Measurements from ENCODE around the gene PTGDS. TPM values are rescaled to one million over a fixed set of nuclear protein-coding genes. Genes with fewer than 3 reads are reported as not detected.

PTGDS gene
- total and polyA plus RNA-seq, 2 donors (not counting 1 experiment from before 2014, with no cell fraction given) = 0.13 TPM; not detected in 1

DNA sequence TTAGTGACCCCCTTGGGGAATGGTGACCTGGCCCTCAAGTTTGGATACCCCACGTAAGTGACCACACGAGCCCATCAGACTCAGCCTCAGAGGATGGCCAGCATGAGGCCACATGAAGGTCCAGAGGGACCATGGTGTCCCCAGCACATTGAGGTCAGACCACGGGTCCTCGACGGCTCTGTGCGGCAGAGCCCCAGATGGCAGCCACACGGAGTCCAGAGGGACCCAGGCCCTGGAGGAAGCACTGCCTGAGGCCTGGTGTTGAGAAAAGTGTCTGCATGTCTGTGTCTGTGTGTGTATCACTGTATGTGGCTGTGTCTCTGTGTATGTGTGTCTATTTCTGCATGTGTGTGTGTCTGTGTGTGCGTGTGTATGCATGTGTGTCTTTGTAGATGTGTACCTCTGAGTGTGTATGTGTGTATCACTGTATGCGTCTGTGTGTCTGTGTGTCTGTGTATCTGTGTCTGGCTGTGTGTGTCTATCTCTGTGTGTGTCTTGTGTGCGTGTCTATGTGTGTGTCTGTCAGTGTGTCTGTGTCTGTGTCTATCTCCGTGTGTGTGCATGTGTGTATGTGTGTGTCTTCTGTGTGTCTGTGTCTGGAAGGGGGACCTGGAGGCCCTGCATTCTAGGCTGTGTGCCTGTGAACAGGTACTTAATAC is 6.5 kb downstream of the PTGDS start:
- no peak for TF ChIP-seq EZH2 (IDR thresholded peaks at IDR 0.05; ENCODE audit: borderline replicate concordance, insufficient read depth, low read depth, low read length, poor library complexity, severe bottlenecking)
- TF ChIP-seq, protein P1, sequence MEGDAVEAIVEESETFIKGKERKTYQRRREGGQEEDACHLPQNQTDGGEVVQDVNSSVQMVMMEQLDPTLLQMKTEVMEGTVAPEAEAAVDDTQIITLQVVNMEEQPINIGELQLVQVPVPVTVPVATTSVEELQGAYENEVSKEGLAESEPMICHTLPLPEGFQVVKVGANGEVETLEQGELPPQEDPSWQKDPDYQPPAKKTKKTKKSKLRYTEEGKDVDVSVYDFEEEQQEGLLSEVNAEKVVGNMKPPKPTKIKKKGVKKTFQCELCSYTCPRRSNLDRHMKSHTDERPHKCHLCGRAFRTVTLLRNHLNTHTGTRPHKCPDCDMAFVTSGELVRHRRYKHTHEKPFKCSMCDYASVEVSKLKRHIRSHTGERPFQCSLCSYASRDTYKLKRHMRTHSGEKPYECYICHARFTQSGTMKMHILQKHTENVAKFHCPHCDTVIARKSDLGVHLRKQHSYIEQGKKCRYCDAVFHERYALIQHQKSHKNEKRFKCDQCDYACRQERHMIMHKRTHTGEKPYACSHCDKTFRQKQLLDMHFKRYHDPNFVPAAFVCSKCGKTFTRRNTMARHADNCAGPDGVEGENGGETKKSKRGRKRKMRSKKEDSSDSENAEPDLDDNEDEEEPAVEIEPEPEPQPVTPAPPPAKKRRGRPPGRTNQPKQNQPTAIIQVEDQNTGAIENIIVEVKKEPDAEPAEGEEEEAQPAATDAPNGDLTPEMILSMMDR (IDR thresholded peaks at IDR 0.05) = no peak
- no peak overlapping the region for H3K27ac Mint-ChIP-seq
- CTCF ChIA-PET = no interaction called here

DNA sequence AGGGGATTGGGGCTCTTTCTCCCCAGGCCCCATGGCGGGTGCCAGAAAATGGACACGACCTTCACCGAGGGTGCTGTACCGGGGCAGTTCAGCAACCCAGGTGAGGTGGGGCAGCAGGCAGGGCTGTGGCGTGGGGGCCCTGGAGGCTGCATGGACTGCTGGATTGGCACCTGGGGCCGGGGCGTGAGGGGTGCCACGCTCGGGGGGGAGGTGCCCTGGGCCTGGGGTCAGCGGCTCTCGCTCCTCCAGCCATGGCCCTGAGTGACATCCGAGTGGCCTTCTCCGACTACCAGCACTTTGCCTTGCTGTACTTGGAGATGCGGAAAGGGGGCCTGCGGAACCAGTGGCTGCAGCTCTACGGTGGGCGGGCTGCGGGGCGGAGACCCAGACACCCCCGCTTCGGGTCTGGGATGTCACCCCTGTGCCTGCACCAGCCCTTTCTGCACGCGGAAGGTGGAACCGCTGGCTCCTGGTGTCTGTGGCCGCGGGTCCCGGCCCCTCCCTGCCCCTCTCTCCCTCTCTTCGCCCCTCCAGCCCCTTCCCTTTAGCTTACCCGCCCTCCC is 7.2 kb downstream of the PTGDS start:
- Histone ChIP-seq H3K9me3 (ENCODE audit: control extremely low read depth in 1 of 3, control insufficient read depth in 2 of 3, insufficient read depth in 1 of 3, low read length in 2 of 3) (peaks cover 0 to 2% (median 0%) of the 10 kb centered on the region in 3 donors), H3K27me3 (replicated peaks in 1 of 4; ENCODE audit: control extremely low read depth in 1 of 4, control insufficient read depth in 3 of 4, insufficient read depth in 4 of 4, low read length in 3 of 4) (peaks cover 0 to 64% (median 14%) of the 10 kb centered on the region in 4 experiments), H3K9ac (ENCODE audit: low read length) (no peak overlapping the region), H3K4me1 (ENCODE audit: control insufficient read depth in 2 of 2, insufficient read depth in 2 of 2, low read length in 2 of 2) (peaks cover 9 to 12% of the 10 kb centered on the region in 2 donors), H3K4me3 (ENCODE audit: control extremely low read depth in 1 of 5, extremely low read depth in 1 of 5, insufficient read depth in 1 of 5, low read depth in 2 of 5, low read length in 4 of 5) (no peak overlapping the region), H2AFZ (ENCODE audit: insufficient read depth, low read depth, low read length, poor library complexity, severe bottlenecking) (no peak overlapping the region), H3K4me2 (replicated peaks; ENCODE audit: low read depth, low read length, poor library complexity, severe bottlenecking) (peak overlapping the region; percentile 37), H3K79me2 (ENCODE audit: control insufficient read depth, insufficient read depth, low read length) (no peaks in the 10 kb centered on the region), H3K36me3 (replicated peaks in 1 of 2; ENCODE audit: control extremely low read depth in 1 of 2, control insufficient read depth in 1 of 2, extremely low read depth in 1 of 2, insufficient read depth in 2 of 2, low read length in 1 of 2) (no peaks in the 10 kb centered on the region), H4K20me1 (ENCODE audit: control insufficient read depth, insufficient read depth, low read length, poor library complexity, severe bottlenecking) (no peaks in the 10 kb centered on the region), H3K27ac (ENCODE audit: low read length in 2 of 2) (no peak overlapping the region)
- H3K9me3 Mint-ChIP-seq (ENCODE audit: insufficient read depth) = no peaks in the 10 kb centered on the region
- peaks cover 6% of the 10 kb centered on the region for H3K4me1 Mint-ChIP-seq
- H3K27me3 Mint-ChIP-seq = peaks cover 26% of the 10 kb centered on the region
- intact Hi-C loops (cut with micrococcal nuclease) = no loop called here
- ChIA-PET CTCF (no interaction called here), POLR2A (no interaction called here)
- whole genome bisulfite sequencing (ENCODE audit: insufficient coverage) = 49% methylated on average over 29 of the region's 29 CpGs
- H3K4me3 Mint-ChIP-seq = no peak overlapping the region
- ATAC-seq (ENCODE audit: low read depth) = no peak
- no peak for DNase-seq
- TF ChIP-seq, protein P1 (IDR thresholded peaks at IDR 0.05) = no peak
- no peak for TF ChIP-seq EZH2 (IDR thresholded peaks at IDR 0.05; ENCODE audit: borderline replicate concordance, insufficient read depth, low read depth, low read length, poor library complexity, severe bottlenecking)
- H3K27ac Mint-ChIP-seq = no peak overlapping the region

More for the DNA sequence above, 6.5 kb downstream of the PTGDS start:
- H3K79me2 ChIP-seq (ENCODE audit: control insufficient read depth, insufficient read depth, low read length) = no peaks in the 10 kb centered on the region
- H3K9me3 ChIP-seq (ENCODE audit: control extremely low read depth in 1 of 3, control insufficient read depth in 2 of 3, insufficient read depth in 1 of 3, low read length in 2 of 3) = peaks cover 0 to 10% (median 0%) of the 10 kb centered on the region in 3 donors
- ATAC-seq (ENCODE audit: low read depth) (no peak), DNase-seq (no peak)
- Mint-ChIP-seq H3K4me1 (peaks cover 6% of the 10 kb centered on the region), H3K4me3 (peak overlapping the region; percentile 1), H3K9me3 (ENCODE audit: insufficient read depth) (no peaks in the 10 kb centered on the region), H3K27me3 (peaks cover 26% of the 10 kb centered on the region)
- intact Hi-C loops (cut with micrococcal nuclease) = no loop called here
- peaks cover 9 to 12% of the 10 kb centered on the region in 2 donors for H3K4me1 ChIP-seq (ENCODE audit: control insufficient read depth in 2 of 2, insufficient read depth in 2 of 2, low read length in 2 of 2)
- H3K27ac ChIP-seq (ENCODE audit: low read length in 2 of 2) = no peak overlapping the region
- no peaks in the 10 kb centered on the region for H3K36me3 ChIP-seq (replicated peaks in 1 of 2; ENCODE audit: control extremely low read depth in 1 of 2, control insufficient read depth in 1 of 2, extremely low read depth in 1 of 2, insufficient read depth in 2 of 2, low read length in 1 of 2)
- POLR2A ChIA-PET = no interaction called here
- H3K27me3 ChIP-seq (replicated peaks in 1 of 4; ENCODE audit: control extremely low read depth in 1 of 4, control insufficient read depth in 3 of 4, insufficient read depth in 4 of 4, low read length in 3 of 4) = peaks cover 0 to 71% (median 17%) of the 10 kb centered on the region in 4 experiments
- H3K4me2 ChIP-seq (replicated peaks; ENCODE audit: low read depth, low read length, poor library complexity, severe bottlenecking) = no peak overlapping the region
- no peaks in the 10 kb centered on the region for H4K20me1 ChIP-seq (ENCODE audit: control insufficient read depth, insufficient read depth, low read length, poor library complexity, severe bottlenecking)
- no peak overlapping the region for H3K9ac ChIP-seq (ENCODE audit: low read length)
- 73% methylated on average over 10 of the region's 11 CpGs for WGBS (ENCODE audit: insufficient coverage)
- H2AFZ ChIP-seq (ENCODE audit: insufficient read depth, low read depth, low read length, poor library complexity, severe bottlenecking) = no peak overlapping the region
- H3K4me3 ChIP-seq (ENCODE audit: control extremely low read depth in 1 of 5, extremely low read depth in 1 of 5, insufficient read depth in 1 of 5, low read depth in 2 of 5, low read length in 4 of 5) = no peak overlapping the region

All from B cell (primary cell).